Heart left ventricle (tissue), 13 donors: Measurements from ENCODE around the gene PAM16.

ENCODE experiments used
- CTCF ChIP-seq, 12 donors: fragments of 200-600 bp; sonication (generic) in 4 of 12; IDR thresholded peaks; one replicate each; pipeline versions ENCODE4 v1.5.0 to v1.8.0; 2018 to 2022; ENCODE audit warnings: antibody characterized with exemption in 12 of 12, mild to moderate bottlenecking in 5 of 12
- POLR2A ChIP-seq, 2 donors: fragments of 450-650 bp; IDR thresholded peaks; one replicate each; pipeline ENCODE4 v1.6.1; 2017; ENCODE audit warnings: antibody characterized with exemption in 2 of 2, mild to moderate bottlenecking in 2 of 2, moderate library complexity in 2 of 2
- donor health status: ischemic (EF 13 %, LVEDD 7.1; RV severe dilation, severe dysfunction).
- donor health status: DM: no; HTN: yes; CAD: no.
- donor health status: DM: no; HTN: no; CAD: no.
- donor health status: ischemic (EF 25% LVEDD 6.9; RV normal size, moderate dysfunction).
- donor health status: ischemic (EF 25% LVEDD 5.7; RV mildly dilated, moderate dysfunction).
- donor health status: ischemic (EF 35%, LVEDD 5.7; RV mildly dilated, moderate dysfunction).
- donor health status: nonischemic (EF 11% LVEDD 7.7; RV severe dilation, severe dysfunction).
- donor health status: DM: yes; HTN: yes; CAD: no.
- donor health status: PGD.
- donor health status: ischemic (EF 29% LVEDD 5.4; RV normal size, mild dysfunction).
- donor health status: nonischemic (EF 23%, LVEDD 6.1; RV moderate dilation, normal function).

GRCh38 chr16:4350365-4350786 lies 745 bp downstream of the PAM16 start:
- TF ChIP-seq CTCF (IDR thresholded peaks at IDR 0.05): no peak
- no peak for TF ChIP-seq POLR2A (IDR thresholded peaks at IDR 0.05)
